Measurements from ENCODE around the gene CPNE2.

- TF ChIP-seq REST (IDR thresholded peaks at IDR 0.05; ENCODE audit: insufficient read depth in 1 of 2, low read depth in 2 of 2, low read length in 2 of 2) (no peak), POLR2AphosphoS5 (IDR thresholded peaks at IDR 0.05; ENCODE audit: low read depth, low read length) (no peak), SIN3A (IDR thresholded peaks at IDR 0.05; ENCODE audit: borderline replicate concordance, insufficient read depth, low read length) (no peak)
Observed at GRCh38 chr16:57166451-57166850, 74.1 kb downstream of the CPNE2 start.

Measured in PFSK-1 (cell line).